Right lobe of liver (tissue), 4 donors: ENCODE measurements around the gene LUZP1.

Experiments used
- POLR2A ChIP-seq: fragments of 450-650 bp; IDR thresholded peaks from one replicate; pipeline ENCODE4 v1.6.1; 2017; ENCODE audit warnings: antibody characterized with exemption, mild to moderate bottlenecking
- TF ChIP-seq, protein P1 (sequence below), 4 donors: fragments of 200-600 bp in 3 of 4; fragments of 450-650 bp in 1 of 4; IDR thresholded peaks; one replicate each; pipeline versions ENCODE4 v1.5.1 to v1.8.0; 2016 to 2022; ENCODE audit warnings: antibody characterized with exemption in 4 of 4, mild to moderate bottlenecking in 2 of 4
- donor health status: DM: no; HTN: no; CAD: no.
- donor health status: DM: no; HTN: no; CAD: no.
- donor health status: DM: no; HTN: yes; CAD: no.

DNA sequence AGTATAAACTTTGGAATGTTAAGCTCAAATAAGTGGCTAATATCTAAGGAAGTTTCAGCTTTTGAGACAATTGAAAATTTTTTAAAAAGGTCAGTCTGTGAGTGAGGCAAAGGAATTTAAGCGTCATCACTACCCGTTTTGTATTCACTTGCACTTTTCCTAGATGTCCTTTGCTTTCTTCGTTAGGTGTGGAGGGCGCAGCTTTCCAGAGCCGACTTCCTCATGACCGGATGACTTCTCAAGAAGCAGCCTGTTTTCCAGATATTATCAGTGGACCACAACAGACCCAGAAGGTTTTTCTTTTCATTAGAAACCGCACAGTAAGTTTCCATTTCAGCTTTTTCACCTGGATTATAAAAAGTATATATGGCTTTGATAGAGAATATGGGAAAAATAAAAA lies 118.5 kb downstream of the LUZP1 start:
- TF ChIP-seq, protein P1, sequence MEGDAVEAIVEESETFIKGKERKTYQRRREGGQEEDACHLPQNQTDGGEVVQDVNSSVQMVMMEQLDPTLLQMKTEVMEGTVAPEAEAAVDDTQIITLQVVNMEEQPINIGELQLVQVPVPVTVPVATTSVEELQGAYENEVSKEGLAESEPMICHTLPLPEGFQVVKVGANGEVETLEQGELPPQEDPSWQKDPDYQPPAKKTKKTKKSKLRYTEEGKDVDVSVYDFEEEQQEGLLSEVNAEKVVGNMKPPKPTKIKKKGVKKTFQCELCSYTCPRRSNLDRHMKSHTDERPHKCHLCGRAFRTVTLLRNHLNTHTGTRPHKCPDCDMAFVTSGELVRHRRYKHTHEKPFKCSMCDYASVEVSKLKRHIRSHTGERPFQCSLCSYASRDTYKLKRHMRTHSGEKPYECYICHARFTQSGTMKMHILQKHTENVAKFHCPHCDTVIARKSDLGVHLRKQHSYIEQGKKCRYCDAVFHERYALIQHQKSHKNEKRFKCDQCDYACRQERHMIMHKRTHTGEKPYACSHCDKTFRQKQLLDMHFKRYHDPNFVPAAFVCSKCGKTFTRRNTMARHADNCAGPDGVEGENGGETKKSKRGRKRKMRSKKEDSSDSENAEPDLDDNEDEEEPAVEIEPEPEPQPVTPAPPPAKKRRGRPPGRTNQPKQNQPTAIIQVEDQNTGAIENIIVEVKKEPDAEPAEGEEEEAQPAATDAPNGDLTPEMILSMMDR (IDR thresholded peaks at IDR 0.05) = no peak
- TF ChIP-seq POLR2A = no peak
